Right kidney (tissue), 1 donor: ENCODE data around the gene JUNB.
"Not testable (repeated sequence)": the region's sequence is repeated elsewhere in the genome, so short reads cannot be mapped to it uniquely, and the experiment has no call there.

Experiments used
- DNase-seq: peaks from one replicate; pipeline ENCODE4 v3.0.0-alpha.2; 2016

The JUNB gene

DNA sequence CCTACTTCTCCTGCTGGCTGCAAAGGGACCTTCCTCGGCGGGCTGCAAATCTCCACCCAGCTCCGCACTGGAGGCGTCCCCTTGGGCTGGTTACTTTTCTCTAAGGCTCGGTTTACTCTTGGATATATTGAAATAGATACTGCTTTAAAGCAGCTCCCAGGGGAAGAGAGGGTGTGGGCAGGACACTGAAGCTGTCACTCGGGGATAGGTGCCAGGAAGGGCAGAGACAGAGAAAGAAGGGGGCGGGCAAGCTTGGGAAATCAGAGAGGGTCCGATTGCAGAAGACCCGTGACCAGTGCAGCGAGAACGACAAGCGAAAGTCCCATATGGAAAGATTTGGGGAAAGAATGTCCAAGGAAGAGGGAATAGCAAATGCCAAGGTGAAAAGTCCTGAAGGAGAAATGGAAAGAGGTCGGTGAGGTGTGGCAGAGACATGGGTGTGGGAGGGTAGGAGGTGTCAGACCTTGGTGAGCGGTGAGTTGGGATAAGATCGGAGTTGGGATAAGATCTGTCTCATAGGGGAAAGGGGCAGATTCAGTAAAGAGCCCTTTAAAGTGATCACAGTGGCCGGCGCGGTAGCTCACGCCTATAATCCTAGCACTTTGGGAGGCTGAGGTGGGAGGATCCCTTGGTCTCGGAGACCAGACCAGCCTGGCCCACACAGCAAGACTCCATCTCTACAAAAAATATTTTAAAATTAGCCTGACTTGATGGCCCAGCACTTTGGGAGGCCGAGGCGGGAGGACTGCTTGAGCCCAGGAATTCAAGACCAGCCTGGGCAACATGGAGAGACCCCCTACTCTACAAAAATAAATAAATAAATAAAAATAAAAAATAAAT is 11.2 kb downstream of the JUNB start:
- DNase-seq, result no peak

DNA sequence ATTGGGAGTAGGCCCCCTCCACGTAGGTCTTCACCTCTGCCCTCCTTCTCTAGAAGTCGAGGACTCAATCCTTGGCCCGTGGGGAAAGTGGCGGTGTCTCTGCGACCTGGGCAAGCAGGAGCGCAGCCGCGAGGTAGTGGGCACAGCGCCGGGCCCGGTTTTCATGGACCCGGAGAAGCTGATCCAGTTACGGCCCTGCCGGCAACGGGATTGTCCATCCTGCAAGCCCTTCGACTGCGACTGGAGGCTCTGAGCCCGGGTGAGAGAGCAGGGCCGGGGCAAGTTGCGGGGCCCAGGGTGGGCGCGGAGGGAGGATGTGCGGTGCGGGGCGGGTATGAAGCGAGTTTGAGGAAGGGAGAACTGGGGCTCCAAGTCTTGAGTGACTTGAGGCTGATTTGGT is 12.8 kb downstream of the JUNB start:
- no peak for DNase-seq

DNA sequence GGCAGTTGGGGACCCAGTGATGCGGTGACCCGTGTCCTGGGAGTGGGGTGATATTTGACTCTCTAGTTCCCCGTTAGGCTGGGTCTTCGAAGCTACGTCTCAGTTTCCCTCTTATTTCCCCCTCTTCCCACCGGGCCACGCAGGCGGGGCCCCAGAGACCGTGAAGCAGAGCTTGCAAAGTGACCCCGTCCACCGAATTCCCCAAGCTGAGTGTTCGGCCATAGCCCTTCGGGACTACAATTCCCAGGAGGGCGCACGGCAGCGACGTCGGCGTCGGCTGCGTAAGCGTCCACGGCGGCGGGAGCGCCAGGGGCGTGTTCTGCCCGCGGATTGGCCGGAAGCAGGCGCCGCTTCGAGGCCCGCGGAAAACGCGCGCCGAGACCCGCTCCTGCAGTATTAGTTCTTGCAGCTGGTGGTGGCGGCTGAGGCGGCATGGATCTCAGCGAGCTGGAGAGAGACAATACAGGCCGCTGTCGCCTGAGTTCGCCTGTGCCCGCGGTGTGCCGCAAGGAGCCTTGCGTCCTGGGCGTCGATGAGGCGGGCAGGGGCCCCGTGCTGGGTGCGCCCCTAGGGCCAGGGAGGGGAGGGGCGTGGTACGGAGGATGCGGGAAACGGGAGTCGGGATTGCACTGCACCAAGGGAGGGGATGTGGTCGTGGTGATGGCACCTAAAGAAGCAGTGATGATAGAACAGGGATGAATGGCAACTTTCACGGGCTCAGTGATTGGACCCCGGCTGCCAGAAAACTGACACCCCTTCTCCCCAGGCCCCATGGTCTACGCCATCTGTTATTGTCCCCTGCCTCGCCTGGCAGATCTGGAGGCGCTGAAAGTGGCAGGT is 15.2 kb downstream of the JUNB start, which contains the start of gene RNASEH2A:
TSS of gene RNASEH2A (plus strand) at position 343 of the 840 bp plus-strand sequence. CDS start at position 433, 90 bp downstream.
- DNase-seq, result peak; percentile 83

DNA sequence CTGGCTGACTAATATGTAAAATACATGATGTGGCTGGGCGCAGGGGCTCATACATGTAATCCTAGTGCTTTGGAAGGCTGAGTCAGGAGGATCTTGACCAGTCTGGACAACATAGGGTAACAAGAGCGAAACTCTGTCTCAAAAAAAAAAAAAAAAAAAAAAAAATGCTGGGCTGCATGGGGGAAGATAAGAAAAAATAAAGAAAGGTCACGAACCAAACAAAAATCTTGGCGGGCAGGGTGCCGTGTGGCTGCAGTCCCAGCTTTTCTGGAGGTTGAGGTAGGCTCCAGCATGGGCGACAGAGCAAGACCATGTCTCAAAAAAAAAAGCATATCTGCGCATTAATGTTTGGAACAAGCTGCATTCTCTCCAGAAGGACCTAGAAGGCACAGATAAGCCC is 23.8 kb downstream of the JUNB start:
- no peak for DNase-seq

DNA sequence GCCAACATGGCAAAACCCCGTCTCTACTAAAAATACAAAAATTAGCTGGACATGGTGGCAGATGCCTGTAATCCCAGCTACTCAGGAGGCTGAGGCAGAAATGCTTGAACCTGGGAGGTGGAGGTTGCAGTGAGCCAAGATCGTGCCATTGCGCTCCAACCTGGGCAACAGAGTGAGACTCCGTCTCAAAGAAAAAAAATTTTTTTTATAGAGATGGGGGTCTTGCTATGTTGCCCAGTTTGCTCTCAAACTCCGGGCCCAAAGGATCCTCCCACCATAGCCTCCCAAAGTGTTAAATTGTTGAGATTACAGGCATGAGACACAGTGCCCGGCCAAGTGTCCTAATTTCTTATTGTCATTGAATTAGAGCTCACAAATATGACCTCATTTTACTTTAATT is 25.9 kb downstream of the JUNB start:
- DNase-seq, result not testable (repeated sequence)

DNA sequence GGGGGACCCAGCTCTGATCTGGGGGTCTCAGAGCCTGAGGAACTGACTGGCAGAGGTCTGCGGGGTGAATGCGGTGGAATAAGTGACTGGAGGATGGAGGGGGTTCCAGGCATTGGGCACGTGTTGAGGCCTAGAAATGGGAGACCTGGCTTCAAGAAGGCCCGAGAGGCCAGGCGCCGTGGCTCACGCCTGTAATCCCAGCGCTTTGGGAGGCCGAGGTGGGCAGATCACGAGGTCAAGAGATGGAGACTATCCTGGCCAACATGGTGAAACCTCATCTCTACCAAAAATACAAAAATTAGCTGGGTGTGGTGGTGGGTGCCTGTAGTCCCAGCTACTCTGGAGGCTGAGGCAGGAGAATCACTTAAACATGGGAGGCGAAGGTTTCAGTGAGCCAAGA is 26.5 kb downstream of the JUNB start:
- DNase-seq, result not testable (repeated sequence)

DNA sequence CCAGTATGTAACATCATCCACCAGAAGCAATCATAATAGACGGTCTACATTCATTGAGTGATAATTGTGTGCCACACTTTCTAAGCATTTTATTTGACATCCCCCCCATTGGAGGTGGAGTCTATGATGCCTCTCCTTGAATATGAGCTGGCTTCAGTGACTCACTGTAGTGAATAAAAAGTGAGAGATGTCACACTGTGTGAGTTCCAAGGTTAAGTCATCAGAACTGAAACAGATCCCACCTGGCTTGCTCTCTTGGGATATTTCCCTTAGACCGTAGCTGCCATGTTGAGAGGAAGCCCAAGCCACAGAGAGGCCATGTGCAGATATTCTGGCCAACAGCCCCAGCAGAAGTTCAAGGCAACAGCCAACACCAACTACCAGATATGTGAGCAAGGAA is 30.5 kb downstream of the JUNB start:
- no peak for DNase-seq

DNA sequence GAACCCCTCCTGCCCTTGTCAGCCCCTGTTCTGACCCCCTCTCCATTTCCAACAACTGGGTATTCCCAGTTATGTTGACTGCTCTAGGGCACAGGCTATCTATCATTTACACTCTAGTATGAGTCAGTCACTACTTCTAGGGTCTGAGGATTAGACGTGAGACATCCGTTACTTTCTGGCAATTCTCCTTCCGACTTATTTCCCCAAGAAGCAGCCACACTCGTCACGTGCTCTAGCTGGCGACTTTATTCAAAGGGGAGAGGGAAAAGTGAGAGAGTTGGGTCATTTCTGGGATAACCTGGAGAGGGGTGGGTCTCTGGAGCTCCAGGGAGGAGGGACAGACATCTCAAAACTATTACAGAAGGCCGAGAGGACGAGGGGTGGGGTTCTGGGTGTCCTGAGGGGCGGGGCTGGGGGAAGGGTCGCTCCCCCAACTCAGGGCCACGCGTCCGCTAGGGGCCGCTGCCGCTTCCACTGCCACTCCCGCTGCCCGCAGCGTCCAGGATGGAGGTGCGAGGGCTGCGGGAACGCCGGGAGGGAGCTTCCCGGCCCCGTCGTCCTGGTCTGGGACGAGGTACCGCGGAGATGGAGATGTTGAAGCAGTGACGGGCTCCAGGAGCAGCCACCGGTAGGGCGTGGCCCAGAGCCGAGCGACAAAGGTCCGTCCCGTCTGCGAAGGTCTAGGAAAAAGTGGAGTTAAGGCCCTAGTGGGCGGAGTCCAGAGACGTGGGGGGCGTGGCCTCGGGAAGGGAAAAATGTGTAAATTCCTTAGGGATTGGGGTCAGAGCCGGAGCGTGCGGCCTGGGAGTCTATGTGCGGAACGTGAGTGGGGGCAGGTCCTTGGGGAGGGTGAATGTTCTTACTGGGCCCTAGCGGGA is 34.2 kb downstream of the JUNB start:
- DNase-seq, result no peak

DNA sequence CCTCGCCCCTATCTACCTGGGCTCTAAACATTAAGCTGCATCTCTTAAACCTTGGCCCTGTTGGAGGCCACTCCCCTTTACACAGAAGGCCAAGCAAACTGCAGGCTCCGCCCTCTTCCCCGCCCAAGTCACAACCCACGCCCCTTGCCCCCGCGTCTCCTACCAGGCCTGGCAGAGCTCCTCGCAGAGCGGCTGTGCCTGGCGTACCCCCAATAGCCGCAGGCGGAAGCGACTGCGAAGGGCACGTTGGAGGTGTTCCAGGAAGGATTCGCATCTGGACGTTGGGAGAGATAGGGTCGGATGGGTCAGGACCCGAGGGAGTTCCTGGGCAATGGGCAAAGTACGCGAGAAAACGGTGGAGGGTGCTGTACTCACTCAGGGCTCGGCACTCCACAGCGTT is 37.2 kb downstream of the JUNB start:
- no peak for DNase-seq

DNA sequence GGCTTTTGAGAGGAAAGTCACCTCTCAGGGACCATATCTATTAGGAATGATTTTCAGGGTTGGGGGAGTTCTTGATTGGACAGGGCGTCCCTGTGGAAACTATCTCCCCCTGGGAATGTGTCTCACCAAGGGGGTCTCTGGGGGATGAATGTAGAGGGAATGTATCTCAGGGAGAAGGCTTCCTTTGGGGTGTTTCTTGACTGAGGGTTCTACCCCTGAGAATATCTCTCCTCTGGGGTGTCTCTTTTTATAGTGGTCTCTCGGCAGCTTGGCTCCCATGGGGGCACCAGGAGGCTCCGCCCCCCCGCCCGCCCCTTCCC is 42.1 kb downstream of the JUNB start:
- DNase-seq, result no peak

DNA sequence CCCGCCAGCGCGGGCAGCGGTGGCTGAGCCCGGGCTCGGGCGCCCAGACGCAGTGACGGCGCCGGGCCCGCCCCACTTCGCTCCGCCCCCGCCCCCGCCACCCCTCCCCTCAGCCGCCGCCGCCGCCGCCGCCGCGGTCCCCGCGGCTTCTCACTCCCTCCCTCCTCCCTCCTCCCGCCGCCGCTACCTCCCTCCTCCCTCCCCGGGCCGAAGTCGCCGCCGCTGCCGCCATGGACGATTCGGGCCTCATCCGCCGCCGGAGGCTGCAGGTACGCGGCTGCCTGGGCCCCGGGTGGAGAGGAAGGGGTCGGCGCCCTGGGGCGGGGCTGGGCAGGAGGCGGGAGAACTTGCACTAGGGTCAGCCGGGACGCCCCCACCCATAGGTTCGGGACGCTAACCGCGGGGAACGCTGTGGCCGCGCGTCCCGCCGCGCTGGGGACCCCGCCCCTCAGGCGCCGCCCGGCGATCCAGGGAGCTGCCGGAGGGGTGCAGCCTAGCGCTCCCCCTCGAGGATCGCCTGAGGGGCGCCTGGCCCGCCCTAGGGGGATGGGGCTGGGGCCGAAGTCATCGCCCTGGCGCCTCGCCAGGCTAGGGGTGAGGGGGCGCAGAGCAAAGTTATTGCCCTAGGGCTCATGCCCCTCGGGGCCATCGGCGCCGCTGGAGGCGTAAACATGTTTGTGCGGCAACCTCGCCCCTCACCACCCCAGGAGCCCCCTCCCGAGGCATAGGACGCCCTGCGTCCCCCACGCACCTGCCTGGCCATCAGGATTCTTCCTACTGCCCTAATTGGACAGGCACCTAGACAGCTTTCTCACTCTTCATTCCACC is 42.7 kb downstream of the JUNB start:
- no peak for DNase-seq

DNA sequence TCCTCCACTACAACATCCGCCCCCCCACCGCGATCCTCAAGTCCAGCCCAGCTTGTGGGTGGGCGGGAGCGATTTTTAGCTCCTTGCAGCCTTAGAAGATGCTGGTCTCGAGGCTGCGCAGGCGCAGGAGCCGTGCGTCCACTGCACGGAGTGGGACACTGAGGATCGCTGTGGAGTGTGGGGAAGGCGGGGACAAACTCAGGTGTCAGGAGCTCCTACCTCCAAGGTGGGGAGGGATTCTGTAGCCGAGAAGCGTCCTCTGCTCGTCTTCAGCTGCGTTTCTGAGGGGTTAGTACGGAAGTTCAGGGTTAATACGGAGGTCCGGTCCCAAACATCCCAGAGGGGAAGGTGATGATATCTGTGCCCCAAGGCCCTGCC is 43.3 kb downstream of the JUNB start, which contains the start of gene RTBDN:
TSS of gene RTBDN (minus strand) at position 14 of the 378 bp plus-strand sequence. CDS start 4,600 bp downstream, outside the sequence.
- no peak for DNase-seq

DNA sequence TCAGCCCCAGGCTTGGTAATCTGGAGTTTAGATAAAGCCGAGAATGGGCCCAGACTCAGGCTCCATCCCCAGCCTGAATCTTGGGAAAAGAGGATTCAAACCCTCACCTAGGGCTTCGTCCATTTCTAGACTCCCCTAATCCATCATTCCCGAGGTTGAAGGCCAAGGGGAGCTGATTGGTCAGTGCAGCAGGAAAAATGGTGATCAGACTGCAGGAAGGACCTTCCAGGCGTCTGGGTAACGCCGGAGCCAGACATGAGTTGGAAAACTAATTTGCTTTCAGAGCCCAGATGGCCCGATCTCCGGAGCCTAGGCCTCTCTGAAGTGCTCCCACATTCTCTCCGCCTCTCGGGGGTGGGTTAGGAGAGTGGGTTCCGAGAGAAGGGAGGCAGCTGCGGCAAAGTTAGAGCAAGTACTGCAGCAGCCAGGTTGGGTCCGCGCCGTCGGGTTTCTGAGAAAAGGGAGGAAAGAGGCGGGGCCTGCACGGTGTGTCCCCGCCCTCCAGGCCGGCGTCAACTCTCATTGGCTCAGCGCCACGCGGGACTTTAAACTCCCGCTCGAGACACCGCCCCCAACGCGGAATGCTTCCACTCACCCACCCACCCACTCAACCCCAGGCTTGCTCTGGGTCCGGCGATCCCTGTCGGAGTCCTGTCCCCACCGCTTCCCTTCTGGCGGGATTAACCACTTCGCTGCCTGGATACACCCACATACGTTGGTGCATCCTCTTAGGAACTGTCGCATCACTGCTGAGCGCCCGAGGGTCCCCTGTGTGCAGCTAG is 43.9 kb downstream of the JUNB start:
- no peak for DNase-seq

DNA sequence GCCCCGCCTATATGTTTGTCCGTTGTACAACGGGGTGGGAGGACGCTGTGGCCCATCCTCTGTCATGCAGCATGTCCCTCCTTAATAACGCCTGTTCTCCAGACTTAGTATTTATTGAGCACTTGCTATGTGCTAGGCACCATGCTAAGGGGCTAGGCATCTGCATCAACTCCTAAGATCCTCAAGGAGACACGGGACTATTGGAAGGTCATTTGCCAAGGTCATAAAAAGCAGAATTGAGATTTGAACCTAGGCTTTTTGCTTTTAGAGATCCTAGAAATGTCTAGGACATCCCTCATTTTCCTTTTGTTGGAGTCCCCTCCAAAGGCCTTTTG is 45.2 kb downstream of the JUNB start:
- DNase-seq, result no peak

DNA sequence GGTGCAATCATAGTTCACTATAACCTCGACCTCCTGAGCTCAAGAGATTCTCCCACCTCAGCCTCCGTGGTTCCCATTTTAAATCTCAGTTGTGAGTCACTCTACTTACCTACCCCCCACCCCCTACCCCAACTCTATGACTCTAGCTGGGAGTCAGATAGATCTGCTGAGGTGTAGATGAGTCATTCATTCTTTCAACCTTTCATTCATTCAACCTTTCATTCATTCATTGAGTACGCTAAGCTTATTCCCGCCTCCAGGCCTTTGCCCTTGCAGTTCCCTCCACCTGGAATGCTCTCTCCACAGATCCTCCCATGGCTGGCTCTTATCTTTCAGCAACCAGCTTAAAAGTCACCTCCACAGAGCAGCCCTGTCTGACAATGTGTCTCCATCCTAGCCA is 45.9 kb downstream of the JUNB start:
- DNase-seq, result no peak

DNA sequence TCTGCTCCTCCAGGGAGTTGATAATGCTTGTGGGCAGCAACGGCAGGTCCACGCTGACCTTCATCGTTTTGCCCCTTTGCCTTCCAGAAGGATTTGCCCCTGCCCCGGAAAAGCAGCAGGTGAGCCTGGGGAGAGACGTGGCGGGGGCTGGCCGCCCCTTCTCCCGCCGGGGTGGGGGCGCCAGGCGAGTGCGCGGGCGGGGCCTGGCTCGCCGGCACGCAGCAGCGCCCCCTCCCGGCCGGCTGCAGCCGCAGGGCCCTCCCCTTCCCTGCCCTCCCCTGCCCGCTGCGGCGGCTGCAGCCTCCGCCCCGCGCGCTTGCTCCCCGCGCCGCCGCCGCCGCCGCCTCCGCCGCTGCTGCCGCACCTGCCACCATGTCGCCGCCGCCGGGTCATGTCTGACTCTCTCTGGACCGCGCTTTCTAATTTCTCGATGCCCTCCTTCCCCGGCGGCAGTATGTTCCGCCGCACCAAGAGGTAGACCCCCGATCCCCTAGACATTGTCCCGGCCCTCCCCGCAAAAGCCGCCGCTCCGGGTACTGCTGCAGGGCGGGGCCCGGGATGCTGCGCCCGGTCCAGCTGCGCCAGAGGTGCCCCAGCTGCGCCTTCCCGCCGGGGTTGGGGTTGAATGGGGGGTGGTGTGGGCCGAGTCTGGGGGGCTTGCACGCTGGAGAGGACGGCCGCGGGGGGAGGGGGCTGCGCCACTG is 47.0 kb downstream of the JUNB start, which contains the start of gene MAST1:
TSS of gene MAST1 (plus strand) at position 334 of the 704 bp plus-strand sequence. CDS start at position 392, 58 bp downstream.
- peak; percentile 40 for DNase-seq

DNA sequence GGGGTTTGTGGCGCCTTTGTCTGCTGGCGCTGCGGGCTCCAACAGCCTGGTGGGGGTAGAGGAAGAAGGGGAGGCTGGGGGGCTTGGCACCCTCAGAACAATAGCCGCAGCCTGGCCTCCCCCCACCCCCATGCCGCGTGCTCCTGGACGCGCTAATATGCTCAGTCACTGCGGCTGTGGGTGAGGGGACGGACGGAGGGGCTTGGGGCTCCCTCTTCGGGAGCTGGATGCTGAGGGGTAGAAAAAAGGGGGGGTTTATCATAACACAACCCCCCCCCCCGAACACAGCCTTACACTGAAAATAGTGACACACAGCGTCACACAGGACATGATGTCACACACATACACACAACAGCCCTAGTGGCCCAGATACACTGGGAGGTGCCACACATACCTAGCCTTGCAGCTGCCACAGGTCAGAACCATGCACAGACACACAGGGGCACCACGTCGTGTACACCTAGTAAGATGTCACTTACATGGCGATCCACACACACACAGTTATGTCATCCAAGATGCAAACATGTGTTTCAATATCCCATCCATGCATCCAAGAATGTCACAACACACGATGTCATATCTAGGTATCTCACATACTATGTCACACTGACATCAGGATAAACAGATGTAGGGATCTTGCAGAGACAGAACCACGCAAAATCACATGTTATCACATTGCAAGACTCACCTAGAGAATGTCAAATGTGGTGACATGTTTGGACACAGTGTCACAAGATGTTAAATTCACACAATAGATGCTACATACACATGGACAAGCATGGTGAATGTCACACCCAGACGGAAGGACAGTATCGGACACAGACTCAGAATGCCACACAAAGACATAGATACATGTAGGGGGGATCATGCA is 47.8 kb downstream of the JUNB start:
- DNase-seq, result no peak

DNA sequence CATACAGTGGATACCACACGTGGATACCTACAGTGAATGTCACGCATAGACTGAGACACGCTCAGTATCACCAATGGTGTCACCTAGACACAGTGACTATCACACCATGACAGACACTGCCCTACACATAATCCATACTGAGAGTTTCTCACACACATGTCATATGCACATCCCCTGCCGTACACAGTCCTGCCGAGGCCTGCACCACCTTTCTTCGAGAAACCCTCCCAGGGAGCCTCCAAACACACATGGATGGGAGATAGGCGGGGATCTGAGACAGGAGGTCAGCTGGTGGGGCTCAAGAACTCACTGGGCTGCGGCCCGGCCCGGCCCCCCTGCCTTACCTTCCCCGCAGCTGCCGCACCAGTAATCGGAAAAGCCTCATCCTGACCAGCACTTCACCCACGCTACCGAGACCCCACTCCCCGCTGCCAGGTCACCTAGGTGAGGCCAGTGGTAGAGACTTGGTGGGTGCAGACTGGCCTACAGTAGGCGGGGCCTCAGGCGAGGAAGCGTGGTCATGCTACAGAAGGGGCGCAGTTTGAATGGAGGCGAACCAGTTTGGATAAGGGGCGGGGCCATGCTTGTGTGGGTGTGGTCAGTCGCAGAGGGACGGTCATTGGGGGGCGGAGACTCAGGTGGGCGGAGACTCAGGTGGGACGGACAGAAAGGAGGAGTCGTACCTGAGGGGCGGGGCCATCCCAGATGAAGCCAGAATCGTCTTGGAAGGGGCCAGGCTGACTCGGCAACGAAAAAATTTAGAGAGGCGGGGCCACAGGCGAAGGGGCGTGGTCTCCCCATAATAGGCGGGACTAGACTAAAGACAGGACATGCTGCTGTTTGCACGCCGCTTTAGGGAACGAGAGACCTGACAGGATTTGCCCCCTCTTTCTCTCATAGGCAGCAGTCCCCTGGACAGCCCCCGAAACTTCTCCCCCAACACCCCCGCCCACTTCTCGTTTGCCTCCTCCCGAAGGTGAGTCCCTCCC is 49.1 kb downstream of the JUNB start:
- DNase-seq, result peak; percentile 50
